ENCODE data around the gene HK2.

HK2 gene

DNA sequence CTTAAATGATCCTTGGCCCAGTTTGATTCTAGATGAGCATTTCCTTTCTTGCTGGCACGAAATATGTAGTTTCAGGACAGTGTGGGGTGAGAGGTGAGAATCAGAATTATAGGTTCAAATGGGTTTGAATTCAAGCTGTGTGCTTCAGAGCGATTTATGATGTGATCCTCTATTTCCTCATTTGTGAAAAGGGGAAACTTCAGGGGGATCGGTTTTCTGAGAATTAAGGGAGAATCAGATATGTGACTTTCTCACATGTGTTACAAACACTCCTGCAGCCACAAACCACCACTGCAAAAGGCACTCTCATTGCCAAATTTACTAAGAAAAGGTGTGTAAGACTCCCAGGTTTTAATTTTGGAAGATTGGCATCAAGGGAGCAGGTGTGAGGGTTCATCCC is 24.4 kb downstream of the HK2 start:
- H3K9me3 ChIP-seq (ENCODE audit: insufficient read depth, low read depth, low read length) = no peaks in the 10 kb centered on the region
- H3K4me3 ChIP-seq (ENCODE audit: low read length, poor library complexity, severe bottlenecking) = no peak overlapping the region
- no peak overlapping the region for H3K9ac ChIP-seq (ENCODE audit: low read depth, low read length, poor library complexity, severe bottlenecking)
- no peaks in the 10 kb centered on the region for H3F3A ChIP-seq (ENCODE audit: low read depth)
- H3K9me2 ChIP-seq (replicated peaks; ENCODE audit: low read depth, low read length) = no peaks in the 10 kb centered on the region
- H3K4me2 ChIP-seq (ENCODE audit: low read depth, low read length, poor library complexity, severe bottlenecking) = no peak overlapping the region
- peaks cover 91% of the 10 kb centered on the region; the same call in 1 of the 2 replicates for H3K36me3 ChIP-seq (ENCODE audit: insufficient read depth, low read length)
- peaks cover 6% of the 10 kb centered on the region for H4K20me1 ChIP-seq (ENCODE audit: insufficient read depth, low read length, poor library complexity, severe bottlenecking)
- H3K4me1 ChIP-seq (ENCODE audit: insufficient read depth, low read length, poor library complexity, severe bottlenecking) = no peaks in the 10 kb centered on the region
- peaks cover 87% of the 10 kb centered on the region; the same call in 1 of the 2 replicates for H3K79me2 ChIP-seq (ENCODE audit: insufficient read depth, low read length)
- no peak for TF ChIP-seq EZH2phosphoT487 (IDR thresholded peaks at IDR 0.05; ENCODE audit: borderline replicate concordance)
- TF ChIP-seq, protein P1, sequence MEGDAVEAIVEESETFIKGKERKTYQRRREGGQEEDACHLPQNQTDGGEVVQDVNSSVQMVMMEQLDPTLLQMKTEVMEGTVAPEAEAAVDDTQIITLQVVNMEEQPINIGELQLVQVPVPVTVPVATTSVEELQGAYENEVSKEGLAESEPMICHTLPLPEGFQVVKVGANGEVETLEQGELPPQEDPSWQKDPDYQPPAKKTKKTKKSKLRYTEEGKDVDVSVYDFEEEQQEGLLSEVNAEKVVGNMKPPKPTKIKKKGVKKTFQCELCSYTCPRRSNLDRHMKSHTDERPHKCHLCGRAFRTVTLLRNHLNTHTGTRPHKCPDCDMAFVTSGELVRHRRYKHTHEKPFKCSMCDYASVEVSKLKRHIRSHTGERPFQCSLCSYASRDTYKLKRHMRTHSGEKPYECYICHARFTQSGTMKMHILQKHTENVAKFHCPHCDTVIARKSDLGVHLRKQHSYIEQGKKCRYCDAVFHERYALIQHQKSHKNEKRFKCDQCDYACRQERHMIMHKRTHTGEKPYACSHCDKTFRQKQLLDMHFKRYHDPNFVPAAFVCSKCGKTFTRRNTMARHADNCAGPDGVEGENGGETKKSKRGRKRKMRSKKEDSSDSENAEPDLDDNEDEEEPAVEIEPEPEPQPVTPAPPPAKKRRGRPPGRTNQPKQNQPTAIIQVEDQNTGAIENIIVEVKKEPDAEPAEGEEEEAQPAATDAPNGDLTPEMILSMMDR (conservative IDR thresholded peaks at IDR 0.05; ENCODE audit: low read length) = no peak
- H3K27me3 ChIP-seq (ENCODE audit: insufficient read depth, low read length, poor library complexity, severe bottlenecking) = no peaks in the 10 kb centered on the region
- H2AFZ ChIP-seq (ENCODE audit: low read length) = no peak overlapping the region

DNA sequence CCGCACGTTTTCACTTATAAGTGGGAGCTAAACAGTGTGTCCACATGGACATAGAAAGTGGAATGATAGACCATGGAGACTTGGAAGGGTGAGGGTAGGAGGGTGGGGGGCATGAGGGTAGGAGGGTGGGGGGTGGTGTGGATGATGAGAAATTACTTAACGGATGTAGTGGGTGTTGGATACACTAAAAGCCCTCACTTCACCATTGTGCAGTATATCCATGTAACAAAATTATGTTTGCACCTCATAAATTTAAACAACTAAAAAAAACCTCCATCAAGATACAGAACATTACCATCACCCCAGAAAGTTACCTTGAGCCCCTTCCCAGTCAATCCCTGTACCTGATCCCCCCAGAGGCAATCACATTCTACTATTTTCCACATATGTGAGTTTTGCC is 26.2 kb downstream of the HK2 start:
- peaks cover 90% of the 10 kb centered on the region; the same call in 1 of the 2 replicates for H3K79me2 ChIP-seq (ENCODE audit: insufficient read depth, low read length)
- peaks cover 13% of the 10 kb centered on the region for H4K20me1 ChIP-seq (ENCODE audit: insufficient read depth, low read length, poor library complexity, severe bottlenecking)
- peaks cover 94% of the 10 kb centered on the region; the same call in 1 of the 2 replicates for H3K36me3 ChIP-seq (ENCODE audit: insufficient read depth, low read length)
- H3K9ac ChIP-seq (ENCODE audit: low read depth, low read length, poor library complexity, severe bottlenecking) = no peak overlapping the region
- H3K4me1 ChIP-seq (ENCODE audit: insufficient read depth, low read length, poor library complexity, severe bottlenecking) = no peaks in the 10 kb centered on the region
- H3K4me3 ChIP-seq (ENCODE audit: low read length, poor library complexity, severe bottlenecking) = no peak overlapping the region
- H3K27me3 ChIP-seq (ENCODE audit: insufficient read depth, low read length, poor library complexity, severe bottlenecking) = no peaks in the 10 kb centered on the region
- H3K9me2 ChIP-seq (replicated peaks; ENCODE audit: low read depth, low read length) = no peaks in the 10 kb centered on the region
- H3K4me2 ChIP-seq (ENCODE audit: low read depth, low read length, poor library complexity, severe bottlenecking) = no peak overlapping the region
- TF ChIP-seq, protein P1 (conservative IDR thresholded peaks at IDR 0.05; ENCODE audit: low read length) = no peak
- no peak for TF ChIP-seq EZH2phosphoT487 (IDR thresholded peaks at IDR 0.05; ENCODE audit: borderline replicate concordance)
- H3F3A ChIP-seq (ENCODE audit: low read depth) = no peaks in the 10 kb centered on the region
- no peaks in the 10 kb centered on the region for H3K9me3 ChIP-seq (ENCODE audit: insufficient read depth, low read depth, low read length)
- H2AFZ ChIP-seq (ENCODE audit: low read length) = no peak overlapping the region

DNA sequence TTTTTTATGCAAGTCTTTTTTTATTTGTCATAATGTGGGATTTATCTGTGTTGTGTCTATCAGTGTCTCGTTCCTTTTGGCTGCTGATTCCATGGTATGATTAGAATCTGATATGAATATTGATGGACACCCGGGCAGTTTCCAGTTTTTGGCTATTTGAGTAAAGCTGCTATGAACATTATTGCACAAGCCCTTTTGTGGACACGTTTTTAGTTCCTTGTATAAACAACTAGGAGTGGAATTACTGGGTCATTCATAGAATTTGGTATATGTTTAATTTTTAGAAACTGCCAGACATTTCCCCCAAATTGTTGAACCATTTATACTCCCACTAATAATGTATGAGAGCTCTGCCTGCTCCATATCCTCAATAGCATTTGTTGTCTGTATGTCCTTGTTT is 26.6 kb downstream of the HK2 start:
- Histone ChIP-seq H4K20me1 (ENCODE audit: insufficient read depth, low read length, poor library complexity, severe bottlenecking) (peaks cover 16% of the 10 kb centered on the region), H3K27me3 (ENCODE audit: insufficient read depth, low read length, poor library complexity, severe bottlenecking) (no peaks in the 10 kb centered on the region), H3K9me2 (replicated peaks; ENCODE audit: low read depth, low read length) (no peaks in the 10 kb centered on the region), H3K4me3 (ENCODE audit: low read length, poor library complexity, severe bottlenecking) (no peak overlapping the region), H3K4me1 (ENCODE audit: insufficient read depth, low read length, poor library complexity, severe bottlenecking) (no peaks in the 10 kb centered on the region), H3K4me2 (ENCODE audit: low read depth, low read length, poor library complexity, severe bottlenecking) (no peak overlapping the region), H3K9me3 (ENCODE audit: insufficient read depth, low read depth, low read length) (no peaks in the 10 kb centered on the region), H3K9ac (ENCODE audit: low read depth, low read length, poor library complexity, severe bottlenecking) (no peak overlapping the region), H2AFZ (ENCODE audit: low read length) (no peak overlapping the region), H3K36me3 (ENCODE audit: insufficient read depth, low read length) (peaks cover 94% of the 10 kb centered on the region; the same call in 1 of the 2 replicates), H3F3A (ENCODE audit: low read depth) (no peaks in the 10 kb centered on the region), H3K79me2 (ENCODE audit: insufficient read depth, low read length) (peaks cover 92% of the 10 kb centered on the region; the same call in 1 of the 2 replicates)
- TF ChIP-seq, protein P1 (conservative IDR thresholded peaks at IDR 0.05; ENCODE audit: low read length) = no peak
- TF ChIP-seq EZH2phosphoT487 (IDR thresholded peaks at IDR 0.05; ENCODE audit: borderline replicate concordance) = no peak

All from Loucy (cell line).